Activated naive CD4-positive, alpha-beta T cell treated with anti-CD3 and anti-CD28 coated beads, Interleukin-2, amount 10 ng/mL, durations not matched to agents 7 days and 5 days (primary cell): ENCODE results near the gene RHPN2.
A peak's percentile ranks its signal among the peaks of the same experiment; 100 is the strongest.
"Not testable (repeated sequence)": the region's sequence is repeated elsewhere in the genome, so short reads cannot be mapped to it uniquely, and the experiment has no call there.

Source experiments
- CTCF ChIA-PET: fragments of 350-600 bp; sonication (Branson Sonifier 250); formaldehyde crosslinking; loops from one replicate; lab custom pipeline; 2021; ENCODE audit warnings: antibody characterized with exemption; lab: Charles Lee
- DNase-seq: peaks from one replicate; pipeline ENCODE4 v3.0.0-alpha.2; 2020
- H3K27ac Mint-ChIP-seq: one replicate; pipeline ENCODE4 v1.8.0; 2021; ENCODE audit warnings: mild to moderate bottlenecking, moderate library complexity, mixed read lengths
- H3K27me3 Mint-ChIP-seq: one replicate; pipeline ENCODE4 v1.8.0; 2021; ENCODE audit warnings: mild to moderate bottlenecking, mixed read lengths
- H3K36me3 Mint-ChIP-seq: one replicate; pipeline ENCODE4 v1.8.0; 2021; ENCODE audit warnings: mixed read lengths
- H3K4me1 Mint-ChIP-seq: one replicate; pipeline ENCODE4 v1.8.0; 2021; ENCODE audit warnings: mixed read lengths
- H3K4me3 Mint-ChIP-seq: one replicate; pipeline ENCODE4 v1.8.0; 2021; ENCODE audit warnings: mild to moderate bottlenecking, moderate library complexity, mixed read lengths
- H3K9me3 Mint-ChIP-seq: one replicate; pipeline ENCODE4 v1.8.0; 2021; ENCODE audit warnings: mixed read lengths

Gene RHPN2

DNA sequence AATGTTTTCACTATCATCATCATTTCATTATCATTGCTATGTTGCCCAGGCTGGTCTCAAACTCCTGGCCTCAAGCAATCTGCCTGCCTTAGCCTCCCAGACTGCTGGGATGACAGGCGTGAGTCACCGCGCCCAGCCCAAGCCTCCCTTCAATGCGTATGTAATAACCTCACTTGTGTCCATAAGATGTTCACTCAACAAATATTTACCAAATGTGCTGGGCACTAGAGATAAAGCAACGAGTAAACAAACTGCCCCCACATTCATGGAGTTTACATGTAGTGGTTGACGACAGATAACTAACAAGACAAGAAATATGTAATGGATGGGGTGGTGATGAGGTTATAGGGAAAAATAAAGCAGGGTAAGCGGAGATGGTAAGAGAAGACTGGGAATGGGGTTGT lies 67.6 kb downstream of the RHPN2 start:
- H3K4me1 Mint-ChIP-seq: peaks cover 32% of the 10 kb centered on the region
- H3K36me3 Mint-ChIP-seq, DNase-seq, H3K27me3 Mint-ChIP-seq, CTCF ChIA-PET, H3K4me3 Mint-ChIP-seq, H3K9me3 Mint-ChIP-seq, H3K27ac Mint-ChIP-seq: not testable (repeated sequence)

DNA sequence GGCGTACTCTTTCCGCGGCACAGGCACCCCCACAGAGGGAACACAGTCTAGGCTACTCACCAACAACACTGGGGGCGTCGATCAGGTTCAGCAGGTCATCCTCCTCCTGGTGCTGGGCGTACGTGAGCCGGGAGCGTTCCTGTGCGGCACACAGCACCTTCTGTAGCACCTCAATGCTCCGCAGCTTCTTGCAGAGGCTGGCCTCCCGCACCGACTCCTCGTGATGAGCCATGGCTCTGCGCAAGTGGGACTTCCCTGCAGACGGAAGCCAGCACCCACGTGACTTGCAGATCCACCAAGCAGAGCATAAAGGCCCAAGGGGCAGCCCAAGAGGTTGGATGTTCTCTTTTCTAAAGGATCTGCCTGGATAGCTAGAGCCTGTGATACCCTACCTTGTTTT lies 68.7 kb downstream of the RHPN2 start:
- CTCF ChIA-PET, H3K27me3 Mint-ChIP-seq, H3K36me3 Mint-ChIP-seq, H3K9me3 Mint-ChIP-seq, H3K4me3 Mint-ChIP-seq, DNase-seq, H3K27ac Mint-ChIP-seq: not testable (repeated sequence)
- H3K4me1 Mint-ChIP-seq: peaks cover 36% of the 10 kb centered on the region

DNA sequence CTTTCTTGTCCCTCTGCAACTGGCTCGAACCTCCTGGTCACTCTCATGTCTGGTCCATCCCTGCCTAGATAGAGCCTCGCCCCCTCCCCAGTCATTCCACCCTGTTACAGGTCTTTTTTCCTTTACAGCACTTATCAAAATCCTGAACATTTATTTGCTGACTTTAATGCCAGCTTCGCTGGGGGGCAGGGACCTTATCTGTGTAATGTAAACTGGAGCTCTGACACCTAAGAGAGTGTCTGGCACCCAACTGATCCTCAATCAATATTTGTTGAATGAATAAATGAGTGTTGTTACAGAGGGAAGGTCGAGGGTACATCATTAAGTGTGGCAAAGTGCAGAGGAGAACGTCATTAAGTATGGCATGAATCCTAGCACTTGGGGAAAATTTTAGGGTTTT lies 76.0 kb downstream of the RHPN2 start:
- no peak for DNase-seq
- Mint-ChIP-seq H3K27me3 (no peaks in the 10 kb centered on the region), H3K36me3 (peaks cover 1% of the 10 kb centered on the region), H3K4me3 (no peak overlapping the region), H3K4me1 (peaks cover 13% of the 10 kb centered on the region), H3K9me3 (no peaks in the 10 kb centered on the region), H3K27ac (no peak overlapping the region)
- CTCF ChIA-PET: interaction anchor here (0.9 kb wide), 1 partner anchor 242 kb away, joined by 3 read pairs; no protein-coding TSS in a partner anchor

DNA sequence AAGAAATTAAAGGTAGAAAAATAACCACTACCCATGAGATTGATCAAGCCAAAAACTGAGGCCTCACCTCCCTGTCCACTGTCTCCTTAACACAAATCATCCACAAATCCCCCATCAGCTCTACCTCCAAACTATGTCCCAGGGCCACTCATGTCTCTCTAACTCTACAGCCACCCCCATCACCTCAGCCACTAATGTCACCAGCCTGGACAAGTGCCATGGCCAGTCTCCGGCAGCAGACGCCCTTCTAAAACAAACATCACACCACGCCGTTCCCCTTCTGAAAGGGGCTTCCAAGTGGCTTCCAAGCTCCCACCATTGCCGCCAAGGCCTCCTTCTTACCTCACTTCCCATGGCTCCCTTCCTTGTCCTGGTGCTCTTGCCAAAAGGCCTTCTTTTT lies 76.4 kb downstream of the RHPN2 start:
- CTCF ChIA-PET: interaction anchor here (0.9 kb wide), 1 partner anchor 242 kb away, joined by 3 read pairs; no protein-coding TSS in a partner anchor
- DNase-seq, H3K27ac Mint-ChIP-seq, H3K27me3 Mint-ChIP-seq, H3K9me3 Mint-ChIP-seq, H3K4me3 Mint-ChIP-seq, H3K36me3 Mint-ChIP-seq: not testable (repeated sequence)
- peaks cover 13% of the 10 kb centered on the region for H3K4me1 Mint-ChIP-seq

DNA sequence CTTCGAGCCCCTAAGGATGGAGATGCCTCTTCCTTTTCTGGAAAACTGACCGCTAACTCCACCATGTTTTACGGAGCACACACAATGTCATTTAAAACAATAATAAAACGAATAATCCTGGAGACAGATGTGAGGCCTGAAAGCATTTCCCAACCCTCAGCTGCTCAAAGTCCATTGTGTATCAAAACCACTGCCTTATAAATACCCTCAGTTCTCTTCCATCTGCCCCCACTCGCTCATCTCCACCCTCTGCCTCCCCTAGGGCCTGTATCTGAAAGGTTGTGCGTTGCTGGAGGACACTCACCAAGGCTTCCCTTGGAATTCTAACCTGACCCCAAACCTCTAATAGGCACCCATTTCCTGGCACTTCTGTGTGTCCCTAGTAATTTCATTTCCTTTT lies 82.2 kb downstream of the RHPN2 start:
- H3K27ac Mint-ChIP-seq, H3K4me3 Mint-ChIP-seq, H3K4me1 Mint-ChIP-seq, H3K36me3 Mint-ChIP-seq, H3K27me3 Mint-ChIP-seq, H3K9me3 Mint-ChIP-seq, DNase-seq, CTCF ChIA-PET: not testable (repeated sequence)

DNA sequence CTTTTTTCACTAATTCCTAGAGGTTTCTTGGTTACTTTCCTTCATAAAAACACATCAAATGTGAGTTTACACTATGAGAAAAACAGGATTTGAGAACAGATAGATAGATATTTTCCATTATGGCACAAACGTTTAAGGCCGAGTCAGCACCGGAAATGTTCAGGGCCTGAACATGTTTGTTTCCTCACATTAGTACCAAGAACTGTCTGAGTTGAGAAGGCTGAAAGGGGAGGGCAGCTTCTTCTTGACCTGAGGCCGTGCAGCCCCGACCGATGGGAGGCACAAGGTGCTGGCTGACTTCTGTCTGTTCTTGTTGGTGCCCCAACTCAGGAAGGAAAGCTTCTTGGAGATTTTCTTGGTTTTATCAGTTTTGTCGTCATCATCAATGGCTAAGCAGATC lies 84.9 kb downstream of the RHPN2 start:
- H3K4me1 Mint-ChIP-seq, CTCF ChIA-PET, H3K27ac Mint-ChIP-seq, H3K27me3 Mint-ChIP-seq, H3K36me3 Mint-ChIP-seq, DNase-seq, H3K4me3 Mint-ChIP-seq, H3K9me3 Mint-ChIP-seq: not testable (repeated sequence)

DNA sequence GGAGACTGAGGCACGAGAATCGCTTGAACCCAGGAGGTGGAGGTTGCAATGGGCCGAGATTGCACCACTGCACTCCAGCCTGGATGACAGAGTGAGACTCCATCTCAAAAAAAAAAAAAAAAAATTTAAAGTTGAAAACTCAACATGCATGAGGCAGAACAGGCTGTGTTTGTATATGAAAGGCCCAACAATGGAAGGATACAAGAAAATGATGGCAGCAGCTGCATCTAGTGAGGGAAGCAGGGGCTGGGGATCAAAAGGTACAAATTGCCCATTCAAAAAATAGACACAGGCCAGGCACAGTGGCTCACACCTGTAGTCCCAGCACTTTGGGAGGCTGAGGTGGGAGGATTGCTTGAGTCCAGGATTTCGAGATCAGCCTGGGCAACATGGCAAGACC lies 86.9 kb downstream of the RHPN2 start:
- H3K36me3 Mint-ChIP-seq, H3K27ac Mint-ChIP-seq: not testable (repeated sequence)

DNA sequence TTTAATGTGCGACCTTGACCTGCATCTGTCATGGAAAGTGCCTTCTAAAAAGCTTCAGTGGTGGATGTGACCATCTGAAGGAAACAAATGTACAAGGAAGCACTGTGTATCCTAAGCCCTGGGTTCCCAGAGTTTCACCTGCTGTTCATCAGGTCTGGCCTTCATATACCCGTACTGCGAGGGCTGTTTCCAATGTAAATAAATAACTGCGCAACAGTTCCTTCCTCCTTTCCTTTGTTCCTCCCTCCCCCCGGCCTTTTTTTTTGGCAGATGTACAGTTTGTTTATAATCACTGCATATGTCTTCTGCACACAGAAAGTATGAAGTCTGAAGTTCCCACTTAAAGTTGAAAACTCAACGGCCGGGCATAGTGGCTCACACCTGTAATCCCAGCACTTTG lies 87.4 kb downstream of the RHPN2 start:
- H3K9me3 Mint-ChIP-seq: no peaks in the 10 kb centered on the region
- CTCF ChIA-PET: interaction anchor here (0.6 to 2.9 kb wide), 4 partner anchors 141 to 287 kb away, joined by 3 to 25 read pairs (median 8); no protein-coding TSS in a partner anchor
- H3K27me3 Mint-ChIP-seq: no peaks in the 10 kb centered on the region
- H3K4me3 Mint-ChIP-seq: no peak overlapping the region
- no peak overlapping the region for H3K27ac Mint-ChIP-seq
- peaks cover 10% of the 10 kb centered on the region for H3K36me3 Mint-ChIP-seq
- peaks cover 13% of the 10 kb centered on the region for H3K4me1 Mint-ChIP-seq
- no peak for DNase-seq

More for the DNA sequence above, 86.9 kb downstream of the RHPN2 start:
- H3K4me1 Mint-ChIP-seq: peaks cover 11% of the 10 kb centered on the region
- CTCF ChIA-PET: interaction anchor here (0.6 to 2.9 kb wide), 3 partner anchors 144 to 288 kb away, joined by 3 to 8 read pairs (median 4); no protein-coding TSS in a partner anchor
- H3K9me3 Mint-ChIP-seq, H3K27me3 Mint-ChIP-seq, DNase-seq, H3K4me3 Mint-ChIP-seq: not testable (repeated sequence)

DNA sequence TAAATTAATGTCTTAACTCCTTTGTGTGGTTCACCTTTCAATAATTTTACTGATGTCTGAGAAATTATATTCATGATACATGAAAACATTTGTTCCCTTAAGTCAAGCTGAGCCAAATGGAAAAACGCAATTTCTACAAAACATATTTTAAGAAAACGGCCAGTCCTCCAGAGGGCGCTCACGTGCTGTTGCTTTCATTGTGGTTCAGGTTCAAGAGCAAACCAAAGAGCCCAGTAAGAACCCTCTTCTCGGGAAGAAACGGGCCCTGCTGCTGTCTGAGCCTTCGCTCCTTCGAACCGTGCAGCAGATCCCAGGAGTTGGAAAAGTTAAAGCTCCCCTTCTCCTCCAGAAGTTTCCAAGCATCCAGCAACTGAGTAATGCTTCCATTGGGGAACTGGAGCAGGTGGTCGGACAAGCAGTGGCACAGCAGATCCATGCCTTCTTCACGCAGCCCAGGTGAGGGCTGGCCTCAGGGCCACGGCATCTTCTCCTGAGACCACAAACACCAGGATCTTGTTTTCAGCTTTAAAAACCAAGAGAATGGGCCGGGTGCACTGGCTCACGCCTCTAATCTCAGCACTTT lies 88.4 kb downstream of the RHPN2 start:
- Mint-ChIP-seq H3K27me3 (no peaks in the 10 kb centered on the region), H3K4me1 (peaks cover 21% of the 10 kb centered on the region), H3K27ac (no peak overlapping the region), H3K9me3 (no peaks in the 10 kb centered on the region), H3K36me3 (peaks cover 13% of the 10 kb centered on the region), H3K4me3 (no peak overlapping the region)
- CTCF ChIA-PET: interaction anchor here (0.8 to 2.9 kb wide), 11 partner anchors 61 to 286 kb away, joined by 3 to 25 read pairs (median 6); partner anchors contain the start of gene WDR88
- DNase-seq: peak; percentile 87

DNA sequence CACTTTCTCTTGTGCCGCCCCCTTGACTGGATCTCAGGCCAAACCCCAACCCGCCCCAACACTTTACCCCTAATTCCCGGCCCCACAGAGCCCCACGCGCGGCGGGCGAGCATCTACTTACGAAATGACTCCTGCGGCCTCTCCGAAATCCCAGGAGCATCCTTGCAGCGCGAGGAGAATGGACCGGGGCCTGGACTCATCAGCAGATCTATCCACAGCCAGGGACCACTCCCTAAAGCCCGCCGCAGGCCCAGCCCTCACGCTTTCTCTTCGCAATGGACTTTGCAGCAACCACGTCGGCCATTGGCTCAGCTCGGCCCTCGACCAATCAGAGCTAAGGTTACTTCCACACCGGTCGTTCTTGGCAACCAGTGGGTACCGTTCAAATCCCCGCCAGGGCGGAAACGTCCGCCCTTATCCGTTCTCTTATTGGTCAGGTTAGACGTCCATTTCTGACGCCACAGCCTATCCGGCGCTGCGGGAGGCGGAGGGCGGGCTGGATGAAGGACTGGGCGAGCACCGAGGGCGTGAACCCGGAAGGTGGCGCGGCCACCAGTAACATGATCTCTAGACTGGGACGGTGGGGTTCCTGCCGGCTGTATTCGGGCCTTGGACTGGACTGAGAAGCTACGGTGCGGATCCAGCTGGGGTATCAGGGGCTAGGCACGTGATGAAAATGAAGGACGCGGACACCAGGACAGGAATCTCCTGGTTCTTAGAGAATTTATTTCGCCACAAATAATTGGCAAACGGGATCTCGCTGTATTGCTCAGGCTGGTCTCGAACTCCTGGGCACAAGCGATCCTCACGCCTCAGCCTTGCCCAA lies 92.8 kb downstream of the RHPN2 start, which contains the start of the genes CEP89 and FAAP24:
TSS of gene CEP89 (minus strand) at position 244 of the 826 bp plus-strand sequence. CDS start at position 160, 84 bp downstream.
TSS of gene FAAP24 (plus strand) at position 528 of the 826 bp plus-strand sequence. CDS start 955 bp downstream, outside the sequence.
- peaks cover 15% of the 10 kb centered on the region for H3K36me3 Mint-ChIP-seq
- no peaks in the 10 kb centered on the region for H3K9me3 Mint-ChIP-seq
- H3K4me1 Mint-ChIP-seq: peaks cover 35% of the 10 kb centered on the region
- no peaks in the 10 kb centered on the region for H3K27me3 Mint-ChIP-seq
- peak within 1 kb of the TSS; percentile 99 for H3K4me3 Mint-ChIP-seq
- CTCF ChIA-PET: interaction anchor here (1.0 to 1.3 kb wide), 4 partner anchors 13 to 282 kb away, joined by 3 to 5 read pairs (median 3); no protein-coding TSS in a partner anchor
- DNase-seq: peak; percentile 99
- peak within 1 kb of the TSS; percentile 88 for H3K27ac Mint-ChIP-seq

DNA sequence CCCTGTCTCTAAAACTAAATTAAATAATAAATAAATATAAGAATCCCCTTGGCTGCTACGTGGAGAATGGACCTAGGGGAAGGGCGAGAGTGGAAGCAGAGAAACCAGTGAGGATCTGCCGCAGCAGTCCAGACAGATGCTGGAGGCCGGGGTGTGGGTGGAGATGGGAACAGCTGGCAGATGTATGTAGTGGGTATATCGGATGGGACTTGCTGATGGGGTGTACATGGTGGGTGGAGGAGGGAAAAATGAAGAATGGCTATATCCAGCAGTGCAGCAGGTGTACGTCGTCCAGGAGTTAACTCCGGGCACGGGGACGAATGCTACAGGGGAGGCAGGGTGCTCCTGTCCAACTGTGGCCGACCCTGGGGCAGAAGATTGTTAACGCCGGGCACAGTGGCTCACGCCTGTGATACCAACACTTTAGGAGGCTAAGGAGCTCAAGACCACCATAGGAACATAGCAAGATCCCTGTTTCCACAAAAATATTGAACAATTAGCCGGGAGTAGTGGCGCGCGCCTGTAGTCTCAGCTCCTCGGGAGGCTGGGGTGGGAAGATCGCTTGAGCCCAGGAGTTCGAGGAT lies 93.6 kb downstream of the RHPN2 start:
- Mint-ChIP-seq H3K9me3 (no peaks in the 10 kb centered on the region), H3K27ac (peak overlapping the region; percentile 88), H3K27me3 (no peaks in the 10 kb centered on the region), H3K36me3 (peaks cover 10% of the 10 kb centered on the region), H3K4me3 (peak overlapping the region; percentile 99), H3K4me1 (peaks cover 31% of the 10 kb centered on the region)
- no peak for DNase-seq
- CTCF ChIA-PET: interaction anchor here (0.6 to 1.3 kb wide), 4 partner anchors 14 to 281 kb away, joined by 3 to 5 read pairs (median 4); no protein-coding TSS in a partner anchor

DNA sequence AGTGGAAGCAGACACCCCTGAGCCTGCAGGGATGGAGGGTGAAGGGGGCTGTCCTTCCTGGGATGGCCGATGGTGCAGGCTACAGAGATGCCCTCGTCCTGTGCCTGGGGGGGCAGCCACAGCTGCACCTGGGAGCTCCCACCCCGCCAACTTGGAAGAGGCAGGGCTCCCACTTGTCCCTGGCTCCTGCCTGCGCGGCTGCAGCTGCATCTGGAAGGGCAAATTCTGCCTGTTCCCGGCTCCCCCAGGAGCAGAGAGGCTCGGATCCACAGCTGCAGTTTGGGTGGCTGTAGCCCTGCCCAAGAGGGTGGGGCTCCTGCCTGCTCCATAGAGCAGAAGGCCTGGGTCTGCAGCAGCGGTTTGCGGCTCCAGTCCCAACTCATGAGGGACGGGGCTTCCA lies 95.1 kb downstream of the RHPN2 start:
- H3K9me3 Mint-ChIP-seq: no peaks in the 10 kb centered on the region
- H3K4me1 Mint-ChIP-seq: peaks cover 27% of the 10 kb centered on the region
- peaks cover 10% of the 10 kb centered on the region for H3K36me3 Mint-ChIP-seq
- no peaks in the 10 kb centered on the region for H3K27me3 Mint-ChIP-seq
- peak overlapping the region; percentile 23 for H3K4me3 Mint-ChIP-seq
- DNase-seq: no peak
- CTCF ChIA-PET: no interaction called here
- H3K27ac Mint-ChIP-seq: no peak overlapping the region

DNA sequence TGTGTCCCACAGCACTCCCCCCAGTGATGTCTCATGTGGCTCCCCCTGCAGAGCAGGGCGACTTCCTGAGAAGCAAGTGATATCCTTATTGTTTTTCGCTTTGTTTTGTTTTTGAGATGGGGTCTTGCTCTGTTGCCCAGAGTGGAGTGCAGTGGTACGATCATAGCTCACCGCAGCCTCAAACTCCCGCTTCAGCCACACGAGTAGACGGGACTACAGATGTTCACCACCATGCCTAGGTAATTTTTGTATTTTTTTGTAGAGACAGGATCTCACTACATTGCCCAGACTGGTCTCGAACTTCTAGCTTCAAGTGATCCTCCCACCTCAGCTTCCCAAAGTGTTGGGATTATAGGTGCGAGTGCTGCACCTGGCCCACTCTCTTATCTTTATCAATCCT lies 97.9 kb downstream of the RHPN2 start:
- DNase-seq: no peak
- CTCF ChIA-PET: interaction anchor here (0.8 kb wide), 1 partner anchor 159 kb away, joined by 3 read pairs; no protein-coding TSS in a partner anchor
- no peaks in the 10 kb centered on the region for H3K9me3 Mint-ChIP-seq
- peaks cover 17% of the 10 kb centered on the region for H3K4me1 Mint-ChIP-seq
- H3K27ac Mint-ChIP-seq: no peak overlapping the region
- no peak overlapping the region for H3K4me3 Mint-ChIP-seq
- H3K27me3 Mint-ChIP-seq: no peaks in the 10 kb centered on the region
- peaks cover 20% of the 10 kb centered on the region for H3K36me3 Mint-ChIP-seq

DNA sequence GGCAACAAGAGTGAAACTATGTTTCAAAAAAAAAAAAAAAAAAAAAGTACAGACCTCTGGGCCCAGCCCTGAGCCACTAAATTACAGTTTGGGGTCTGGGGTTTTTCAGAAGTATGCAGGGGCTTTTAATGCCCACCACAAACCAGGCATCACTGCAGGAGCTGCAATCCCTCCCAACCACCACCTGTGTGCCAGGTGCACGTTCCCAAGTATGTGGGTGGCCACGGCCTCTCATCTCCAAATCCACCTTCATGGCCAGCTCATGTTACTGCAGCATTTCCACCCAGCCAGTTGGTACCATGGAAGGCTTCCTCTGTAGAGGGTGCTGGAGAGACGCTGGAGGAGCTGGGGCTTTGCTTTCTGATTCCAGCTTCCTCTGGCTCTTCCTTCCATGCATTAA lies 119.4 kb downstream of the RHPN2 start:
- CTCF ChIA-PET: no interaction called here
- no peak overlapping the region for H3K27ac Mint-ChIP-seq

More for the DNA sequence above, 119.4 kb downstream of the RHPN2 start:
- H3K27me3 Mint-ChIP-seq: no peaks in the 10 kb centered on the region
- H3K4me1 Mint-ChIP-seq: no peaks in the 10 kb centered on the region
- no peak for DNase-seq
- H3K9me3 Mint-ChIP-seq: no peaks in the 10 kb centered on the region
- H3K36me3 Mint-ChIP-seq: peaks cover 32% of the 10 kb centered on the region
- no peak overlapping the region for H3K4me3 Mint-ChIP-seq
